Measurements from ENCODE around the gene THSD7A. TPM values are rescaled to one million over a fixed set of nuclear protein-coding genes. Genes with fewer than 3 reads are reported as not detected.

THSD7A gene
- total and polyA plus RNA-seq, 2 of the 13 experiments (the other 11 are each of a cell fraction or from before 2014, with no cell fraction given): 0.01 to 0.07 TPM

GRCh38 chr7:11642276-11642675 is 189.7 kb downstream of the THSD7A start (continued):
- no peak for TF ChIP-seq E2F1 (CRISPR knock-in tag; IDR thresholded peaks at IDR 0.05)
- TF ChIP-seq IKZF4 (CRISPR knock-in tag; IDR thresholded peaks at IDR 0.05; ENCODE audit: borderline replicate concordance, low read depth, not compliant biosample characterization): no peak
- no peak for TF ChIP-seq ZNF792 (CRISPR knock-in tag; IDR thresholded peaks at IDR 0.05)
- no peak for TF ChIP-seq TCF7 (IDR thresholded peaks at IDR 0.05; ENCODE audit: low read depth)
- TF ChIP-seq RFX1 (IDR thresholded peaks at IDR 0.05): no peak
- TF ChIP-seq MAFG (CRISPR knock-in tag; IDR thresholded peaks at IDR 0.05): no peak
- no peak for TF ChIP-seq JUND (CRISPR knock-in tag; IDR thresholded peaks at IDR 0.05)
- TF ChIP-seq EHMT2 (IDR thresholded peaks at IDR 0.05; ENCODE audit: borderline replicate concordance, low read depth, low read length): no peak
- no peak for TF ChIP-seq ZNF350 (CRISPR knock-in tag; IDR thresholded peaks at IDR 0.05; ENCODE audit: borderline replicate concordance, low read depth)
- no peak for TF ChIP-seq ZNF337 (CRISPR knock-in tag; IDR thresholded peaks at IDR 0.05; ENCODE audit: borderline replicate concordance, low read depth)

- in situ Hi-C loops (cut with HindIII; ENCODE audit: extremely low pct_ligation_motif_present, low pct_unique_long_range_greater_than_20kb): no loop called here
- H3K27ac ChIP-seq (ENCODE audit: extremely low read length, insufficient read depth, low read length): no peak overlapping the region
Measured at GRCh38 chr7:11638011-11638774, 193.8 kb downstream of the THSD7A start.

More at GRCh38 chr7:11638011-11638774, 193.8 kb downstream of the THSD7A start:
- BruUV-seq (replicated peaks): no TSS peak
- TF ChIP-seq ZC3H4 (CRISPR knock-in tag; IDR thresholded peaks at IDR 0.05; ENCODE audit: borderline replicate concordance): no peak
- TF ChIP-seq MAFF (IDR thresholded peaks at IDR 0.05; ENCODE audit: low read depth, low read length): peak; percentile 54; the same call in 1 of the 2 replicates
- peak; percentile 15 to 47; a peak in 2 of 4 replicates for TF ChIP-seq MAFK (conservative IDR thresholded peaks at IDR 0.05 in 1 of 2, IDR thresholded peaks at IDR 0.05 in 1 of 2; ENCODE audit: low read length in 2 of 2)
- intact Hi-C loops (cut with micrococcal nuclease; ENCODE audit: unreplicated experiment): no loop called here
- H2AFZ ChIP-seq (ENCODE audit: low read length): no peak overlapping the region
- no peak overlapping the region for H3K9ac ChIP-seq (ENCODE audit: insufficient read depth, low read depth, low read length)
- no peak for ATAC-seq
- 18% methylated on average over 4 of the region's 4 CpGs for WGBS (ENCODE audit: low lambda C conversion rate)
- no peaks in the 10 kb centered on the region for H3K4me1 ChIP-seq (ENCODE audit: insufficient read depth, low read length)
- no peaks in the 10 kb centered on the region for H3K36me3 ChIP-seq (replicated peaks in 1 of 2; ENCODE audit: control insufficient read depth in 1 of 2, insufficient read depth in 2 of 2, low read length in 2 of 2)
- no peak overlapping the region for H3K4me2 ChIP-seq (ENCODE audit: low read depth, low read length)
- ChIA-PET POLR2A (no interaction called here), CTCF (ENCODE audit: low intra/inter-chr PET ratio, low total read pairs) (no interaction called here)
- FAIRE-seq: no peak
- H3K27me3 ChIP-seq (ENCODE audit: control insufficient read depth in 1 of 2, insufficient read depth in 2 of 2, low read length in 2 of 2): no peaks in the 10 kb centered on the region
- H4K20me1 ChIP-seq (ENCODE audit: insufficient read depth, low read length): no peaks in the 10 kb centered on the region
- H3K4me3 ChIP-seq (replicated peaks in 1 of 3; ENCODE audit: insufficient read depth in 1 of 3, low read depth in 2 of 3, low read length in 3 of 3): no peak overlapping the region
- DNase-seq (ENCODE audit: low spot score): no peak
- no peaks in the 10 kb centered on the region for H3K79me2 ChIP-seq (ENCODE audit: insufficient read depth, low read length)
- no peaks in the 10 kb centered on the region for H3K9me3 ChIP-seq (ENCODE audit: low read length)
